ENCODE results near the gene MSI2.
"Not testable (repeated sequence)": the region's sequence is repeated elsewhere in the genome, so short reads cannot be mapped to it uniquely, and the experiment has no call there.

The MSI2 gene

DNA sequence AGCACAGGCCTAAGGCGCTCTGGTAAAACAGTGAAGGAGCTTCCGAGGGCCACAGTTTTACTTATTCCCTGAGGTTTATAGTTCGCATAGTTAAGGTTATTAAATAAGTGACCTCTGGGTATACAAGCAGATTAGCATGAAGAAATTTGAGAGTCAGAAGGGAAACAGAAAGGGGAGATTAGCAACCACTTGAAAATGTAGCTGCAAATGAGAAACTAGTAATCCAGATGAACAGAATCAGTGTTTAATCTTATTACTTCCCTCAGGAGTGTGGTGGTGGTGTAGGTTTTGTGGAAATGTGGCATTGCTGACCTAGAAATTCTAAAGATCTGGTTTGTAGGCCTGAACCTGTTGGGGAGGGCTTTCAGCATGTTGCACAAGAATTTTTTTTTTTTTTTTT is 358.4 kb downstream of the MSI2 start:
- Histone ChIP-seq H3K27me3 (no peaks in the 10 kb centered on the region), H3K4me3 (ENCODE audit: low read depth, low read length) (no peak overlapping the region), H3K9me3 (no peaks in the 10 kb centered on the region), H3K4me1 (peaks cover 20% of the 10 kb centered on the region), H3K36me3 (peaks cover 18% of the 10 kb centered on the region)
- DNase-seq, result no peak
- TF ChIP-seq, protein P1, sequence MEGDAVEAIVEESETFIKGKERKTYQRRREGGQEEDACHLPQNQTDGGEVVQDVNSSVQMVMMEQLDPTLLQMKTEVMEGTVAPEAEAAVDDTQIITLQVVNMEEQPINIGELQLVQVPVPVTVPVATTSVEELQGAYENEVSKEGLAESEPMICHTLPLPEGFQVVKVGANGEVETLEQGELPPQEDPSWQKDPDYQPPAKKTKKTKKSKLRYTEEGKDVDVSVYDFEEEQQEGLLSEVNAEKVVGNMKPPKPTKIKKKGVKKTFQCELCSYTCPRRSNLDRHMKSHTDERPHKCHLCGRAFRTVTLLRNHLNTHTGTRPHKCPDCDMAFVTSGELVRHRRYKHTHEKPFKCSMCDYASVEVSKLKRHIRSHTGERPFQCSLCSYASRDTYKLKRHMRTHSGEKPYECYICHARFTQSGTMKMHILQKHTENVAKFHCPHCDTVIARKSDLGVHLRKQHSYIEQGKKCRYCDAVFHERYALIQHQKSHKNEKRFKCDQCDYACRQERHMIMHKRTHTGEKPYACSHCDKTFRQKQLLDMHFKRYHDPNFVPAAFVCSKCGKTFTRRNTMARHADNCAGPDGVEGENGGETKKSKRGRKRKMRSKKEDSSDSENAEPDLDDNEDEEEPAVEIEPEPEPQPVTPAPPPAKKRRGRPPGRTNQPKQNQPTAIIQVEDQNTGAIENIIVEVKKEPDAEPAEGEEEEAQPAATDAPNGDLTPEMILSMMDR (IDR thresholded peaks at IDR 0.05; ENCODE audit: low read depth, low read length), result no peak

DNA sequence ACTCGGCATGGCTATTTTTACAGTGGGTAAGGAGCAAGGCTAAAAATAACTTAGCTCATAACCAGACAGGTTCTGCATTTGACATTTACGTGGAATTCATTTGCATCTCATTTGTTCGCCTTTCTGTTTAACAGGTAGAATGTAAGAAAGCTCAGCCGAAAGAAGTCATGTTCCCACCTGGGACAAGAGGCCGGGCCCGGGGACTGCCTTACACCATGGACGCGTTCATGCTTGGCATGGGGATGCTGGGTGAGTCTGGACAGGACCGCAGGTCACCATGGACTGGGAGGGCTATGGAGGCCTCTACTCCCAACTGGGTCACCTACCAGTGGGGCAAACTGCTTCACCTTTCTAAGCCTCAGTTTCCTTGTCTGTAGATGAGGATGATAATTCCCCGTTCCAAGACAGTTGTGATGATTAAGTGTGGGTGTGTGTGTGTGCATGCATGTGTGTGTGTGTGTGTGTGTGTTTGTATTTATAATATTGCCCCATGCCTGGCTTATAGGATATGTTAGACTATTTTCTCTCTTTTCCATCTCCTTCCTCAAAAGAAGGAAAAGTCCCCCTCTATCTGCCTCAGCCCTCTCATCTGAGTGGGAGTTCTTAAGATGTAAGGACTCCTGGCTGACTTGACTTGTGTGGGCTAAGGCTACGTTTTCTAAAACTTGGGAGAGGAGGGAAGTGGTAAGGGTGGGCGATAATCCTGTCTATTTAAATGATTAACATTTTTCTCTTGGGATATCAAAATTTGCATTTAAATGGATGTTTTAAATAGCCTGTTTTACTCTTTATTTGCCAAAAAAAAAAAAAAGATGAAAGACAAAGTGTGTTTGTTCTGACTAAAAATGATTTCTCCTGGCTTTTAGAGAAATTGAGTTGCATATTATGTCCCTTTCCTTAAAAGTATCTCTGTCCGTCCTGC is 359.8 kb downstream of the MSI2 start:
- H3K4me3 ChIP-seq (ENCODE audit: low read depth, low read length), result no peak overlapping the region
- no peaks in the 10 kb centered on the region for H3K9me3 ChIP-seq
- DNase-seq, result no peak
- peaks cover 32% of the 10 kb centered on the region for H3K4me1 ChIP-seq
- peaks cover 31% of the 10 kb centered on the region for H3K36me3 ChIP-seq
- no peaks in the 10 kb centered on the region for H3K27me3 ChIP-seq
- TF ChIP-seq, protein P1 (IDR thresholded peaks at IDR 0.05; ENCODE audit: low read depth, low read length), result no peak

DNA sequence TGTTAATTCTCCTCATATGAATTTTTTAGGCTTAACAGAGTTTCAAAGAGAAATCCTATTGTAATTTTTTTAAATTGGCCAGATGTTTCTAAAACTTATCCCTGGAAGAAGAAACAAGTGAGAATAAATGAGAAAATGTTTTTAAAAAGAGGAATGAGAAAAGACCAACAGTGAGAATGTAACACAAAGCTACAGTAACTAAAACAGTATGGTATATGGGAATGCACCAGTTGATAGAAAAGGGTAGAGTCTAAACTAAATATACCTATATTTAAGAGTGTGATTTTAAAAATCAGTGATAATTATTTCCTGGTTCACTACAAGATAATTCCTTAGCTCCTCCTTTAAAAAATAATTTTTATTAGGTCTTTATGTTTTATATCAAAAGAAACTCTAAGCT is 360.9 kb downstream of the MSI2 start:
- TF ChIP-seq, protein P1 (IDR thresholded peaks at IDR 0.05; ENCODE audit: low read depth, low read length), result no peak
- DNase-seq, result no peak

DNA sequence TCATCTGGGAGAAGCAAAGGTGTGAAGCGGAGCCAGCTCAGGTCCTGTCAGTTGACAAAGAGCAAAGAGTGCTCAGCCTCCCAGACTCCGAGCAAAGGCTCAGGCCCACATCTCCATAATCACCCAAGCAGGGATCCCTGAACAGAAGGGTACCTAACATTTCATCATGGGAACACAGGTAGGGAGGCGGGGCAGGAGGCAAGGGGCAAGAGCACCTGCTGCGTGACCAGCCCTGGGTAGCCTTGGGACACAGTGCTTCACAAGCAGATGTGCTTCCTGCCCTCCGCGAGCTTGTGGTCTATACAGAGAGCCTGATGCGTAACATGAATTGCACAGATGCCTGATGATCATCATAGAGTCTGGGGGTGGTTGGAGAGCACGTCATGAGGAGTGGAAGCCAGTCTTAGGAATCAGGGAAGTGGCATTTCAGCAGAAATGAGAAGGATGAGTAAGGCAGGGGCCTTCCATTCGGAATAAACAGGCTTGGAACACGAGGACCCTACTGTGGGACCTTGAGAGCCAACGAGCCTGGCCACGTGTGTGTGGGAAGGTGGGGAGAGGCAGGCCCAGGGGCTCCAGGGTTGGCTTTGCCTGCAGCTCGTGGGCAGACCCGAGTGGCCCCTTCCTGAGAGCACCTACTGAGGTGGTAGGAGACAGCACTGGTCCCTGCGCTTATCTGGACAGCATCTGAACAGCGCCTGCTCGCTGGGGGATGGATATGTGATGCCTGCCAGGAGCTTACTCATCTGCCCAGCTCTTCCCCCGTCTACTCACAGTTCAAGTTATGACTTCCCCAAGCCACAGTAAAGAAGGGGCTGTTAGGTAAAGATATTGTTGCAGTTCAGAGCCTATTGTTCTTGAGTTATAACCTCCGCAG is 363.0 kb downstream of the MSI2 start:
- H3K27me3 ChIP-seq, result no peaks in the 10 kb centered on the region
- H3K36me3 ChIP-seq, result peaks cover 28% of the 10 kb centered on the region
- peaks cover 48% of the 10 kb centered on the region for H3K4me1 ChIP-seq
- TF ChIP-seq, protein P1 (IDR thresholded peaks at IDR 0.05; ENCODE audit: low read depth, low read length), result no peak
- peak; percentile 71 for DNase-seq
- no peaks in the 10 kb centered on the region for H3K9me3 ChIP-seq
- H3K4me3 ChIP-seq (ENCODE audit: low read depth, low read length), result no peak overlapping the region

More for the DNA sequence above, 360.9 kb downstream of the MSI2 start:
- no peak overlapping the region for H3K4me3 ChIP-seq (ENCODE audit: low read depth, low read length)
- H3K27me3 ChIP-seq, result no peaks in the 10 kb centered on the region
- H3K9me3 ChIP-seq, result no peaks in the 10 kb centered on the region
- peaks cover 42% of the 10 kb centered on the region for H3K4me1 ChIP-seq
- H3K36me3 ChIP-seq, result peaks cover 31% of the 10 kb centered on the region

DNA sequence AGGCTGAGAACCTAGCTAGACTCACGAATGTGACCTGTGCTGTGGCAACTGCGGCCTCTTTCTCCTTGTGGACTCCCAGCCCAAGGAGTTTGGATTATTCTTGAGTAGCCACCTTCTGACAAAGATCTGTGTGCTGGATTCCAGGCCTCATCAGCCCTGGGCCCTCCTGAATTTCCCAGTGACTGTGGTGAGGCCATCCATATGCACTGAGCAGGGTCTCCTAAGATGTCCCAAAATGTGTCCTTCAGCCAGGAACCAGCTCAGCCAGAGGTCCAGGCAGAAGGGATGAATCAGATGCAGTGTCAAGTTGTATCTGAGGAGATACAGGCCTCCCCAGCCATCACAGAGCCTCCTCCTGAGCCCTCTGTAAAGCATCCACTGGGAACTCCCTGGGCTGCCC is 364.3 kb downstream of the MSI2 start:
- TF ChIP-seq, protein P1 (IDR thresholded peaks at IDR 0.05; ENCODE audit: low read depth, low read length), result no peak
- peaks cover 55% of the 10 kb centered on the region for H3K4me1 ChIP-seq

DNA sequence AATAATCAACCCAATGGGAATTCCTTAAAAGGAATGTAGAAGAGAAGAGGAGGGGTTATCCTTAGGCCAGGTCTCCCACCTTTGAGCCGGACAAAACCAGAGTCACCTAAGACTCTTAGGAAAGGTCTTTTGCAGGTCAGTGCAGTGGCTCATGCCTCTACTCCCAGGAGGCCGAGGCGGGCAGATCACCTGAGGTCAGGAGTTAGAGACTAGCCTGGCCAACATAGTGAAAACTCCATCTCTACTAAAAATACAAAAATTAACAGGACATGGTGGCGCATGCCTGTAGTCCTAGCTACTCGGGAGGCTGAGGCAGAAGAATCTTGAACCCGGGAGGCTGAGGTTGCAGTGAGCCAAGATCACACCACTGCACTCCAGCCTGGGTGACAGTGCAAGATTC is 365.5 kb downstream of the MSI2 start:
- Histone ChIP-seq H3K4me1 (peaks cover 67% of the 10 kb centered on the region), H3K36me3 (peaks cover 28% of the 10 kb centered on the region)
- DNase-seq; H3K9me3 ChIP-seq; H3K4me3 ChIP-seq (ENCODE audit: low read depth, low read length); H3K27me3 ChIP-seq: not testable (repeated sequence)

More for the DNA sequence above, 364.3 kb downstream of the MSI2 start:
- H3K27me3 ChIP-seq, result no peaks in the 10 kb centered on the region
- peaks cover 30% of the 10 kb centered on the region for H3K36me3 ChIP-seq
- no peaks in the 10 kb centered on the region for H3K9me3 ChIP-seq
- no peak overlapping the region for H3K4me3 ChIP-seq (ENCODE audit: low read depth, low read length)
- no peak for DNase-seq
